WI38 (cell line): Measurements from ENCODE around the gene OR52E1.
"Not testable (repeated sequence)": the region's sequence is repeated elsewhere in the genome, so short reads cannot be mapped to it uniquely, and the experiment has no call there.

Experiments
- H3K4me3 ChIP-seq: 2 replicates; pipeline ENCODE4 v1.5.1; 2011; ENCODE audit warnings: low read depth, mild to moderate bottlenecking, control low read depth, low read length
- TF ChIP-seq, protein P1 (sequence below): IDR thresholded peaks from 2 replicates; pipeline ENCODE4 v1.5.1; 2012; ENCODE audit warnings: low read depth, mild to moderate bottlenecking, control low read depth, low read length

The OR52E1 gene

DNA sequence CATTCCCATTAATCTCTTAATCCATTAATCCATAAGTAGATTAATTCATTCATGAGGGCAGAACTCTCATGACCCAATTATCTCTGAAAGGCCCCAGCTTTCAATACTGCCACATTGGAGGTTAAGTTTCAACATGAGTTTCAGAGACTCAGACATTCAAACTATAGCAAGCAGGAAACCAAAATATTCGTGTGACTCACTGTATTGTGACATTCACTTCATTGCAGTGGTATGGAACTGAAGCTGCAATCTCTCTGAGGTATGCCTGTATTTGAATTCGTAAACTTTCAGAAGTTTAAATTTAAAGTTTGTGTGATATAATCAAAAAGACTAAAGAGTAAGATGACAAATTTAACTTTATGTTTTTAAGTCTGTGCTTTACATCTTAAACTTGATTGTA lies 26.0 kb upstream of the OR52E1 start:
- H3K4me3 ChIP-seq, result no peak overlapping the region
- TF ChIP-seq, protein P1, sequence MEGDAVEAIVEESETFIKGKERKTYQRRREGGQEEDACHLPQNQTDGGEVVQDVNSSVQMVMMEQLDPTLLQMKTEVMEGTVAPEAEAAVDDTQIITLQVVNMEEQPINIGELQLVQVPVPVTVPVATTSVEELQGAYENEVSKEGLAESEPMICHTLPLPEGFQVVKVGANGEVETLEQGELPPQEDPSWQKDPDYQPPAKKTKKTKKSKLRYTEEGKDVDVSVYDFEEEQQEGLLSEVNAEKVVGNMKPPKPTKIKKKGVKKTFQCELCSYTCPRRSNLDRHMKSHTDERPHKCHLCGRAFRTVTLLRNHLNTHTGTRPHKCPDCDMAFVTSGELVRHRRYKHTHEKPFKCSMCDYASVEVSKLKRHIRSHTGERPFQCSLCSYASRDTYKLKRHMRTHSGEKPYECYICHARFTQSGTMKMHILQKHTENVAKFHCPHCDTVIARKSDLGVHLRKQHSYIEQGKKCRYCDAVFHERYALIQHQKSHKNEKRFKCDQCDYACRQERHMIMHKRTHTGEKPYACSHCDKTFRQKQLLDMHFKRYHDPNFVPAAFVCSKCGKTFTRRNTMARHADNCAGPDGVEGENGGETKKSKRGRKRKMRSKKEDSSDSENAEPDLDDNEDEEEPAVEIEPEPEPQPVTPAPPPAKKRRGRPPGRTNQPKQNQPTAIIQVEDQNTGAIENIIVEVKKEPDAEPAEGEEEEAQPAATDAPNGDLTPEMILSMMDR, result no peak

DNA sequence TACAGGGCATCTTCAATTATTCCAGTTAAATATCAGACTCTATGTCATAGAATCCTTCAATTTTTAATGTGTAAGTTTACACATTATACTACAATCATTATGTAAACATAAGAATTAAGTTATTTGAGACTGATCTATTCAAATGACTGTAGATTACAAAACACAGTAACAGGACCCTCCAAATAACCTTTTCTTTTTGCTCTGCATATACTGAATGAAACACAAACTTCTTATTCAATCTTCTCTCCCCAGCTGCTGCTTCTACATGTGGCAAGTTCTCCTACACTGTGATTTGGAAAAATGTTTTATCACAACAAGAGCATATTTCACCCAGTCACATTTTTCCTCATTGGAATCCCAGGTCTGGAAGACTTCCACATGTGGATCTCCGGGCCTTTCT lies 23.1 kb upstream of the OR52E1 start, which contains the start of gene OR52J3:
OR52J3 (plus strand) TSS at position 301 of the 400 bp plus-strand sequence; CDS start at position 301, 0 bp downstream.
- TF ChIP-seq, protein P1, result no peak
- H3K4me3 ChIP-seq, result no peak within 1 kb of the TSS

DNA sequence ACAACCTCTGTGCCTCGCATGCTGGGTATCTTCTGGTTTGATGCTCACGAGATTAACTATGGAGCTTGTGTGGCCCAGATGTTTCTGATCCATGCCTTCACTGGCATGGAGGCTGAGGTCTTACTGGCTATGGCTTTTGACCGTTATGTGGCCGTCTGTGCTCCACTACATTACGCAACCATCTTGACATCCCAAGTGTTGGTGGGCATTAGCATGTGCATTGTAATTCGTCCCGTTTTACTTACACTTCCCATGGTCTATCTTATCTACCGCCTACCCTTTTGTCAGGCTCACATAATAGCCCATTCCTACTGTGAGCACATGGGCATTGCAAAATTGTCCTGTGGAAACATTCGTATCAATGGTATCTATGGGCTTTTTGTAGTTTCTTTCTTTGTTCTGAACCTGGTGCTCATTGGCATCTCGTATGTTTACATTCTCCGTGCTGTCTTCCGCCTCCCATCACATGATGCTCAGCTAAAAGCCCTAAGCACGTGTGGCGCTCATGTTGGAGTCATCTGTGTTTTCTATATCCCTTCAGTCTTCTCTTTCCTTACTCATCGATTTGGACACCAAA lies 22.5 kb upstream of the OR52E1 start:
- TF ChIP-seq, protein P1, result no peak
- H3K4me3 ChIP-seq, result no peak overlapping the region

DNA sequence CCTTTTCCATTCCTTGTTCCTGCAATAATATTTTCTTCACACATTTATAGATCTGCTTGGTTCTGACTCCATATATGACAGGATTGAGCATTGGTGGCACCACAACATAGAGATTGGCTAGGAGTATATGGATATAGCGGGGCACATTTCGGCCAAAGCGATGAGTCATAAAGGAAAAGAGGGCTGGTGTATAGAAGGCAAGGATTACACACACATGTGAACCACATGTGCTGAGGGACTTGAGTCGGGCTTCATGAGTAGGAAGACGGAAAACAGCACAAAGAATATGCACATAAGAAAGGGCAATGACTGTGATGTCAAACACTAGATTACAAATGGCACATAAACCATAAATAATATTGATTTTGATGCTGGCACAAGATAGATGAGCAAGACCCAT lies 10.7 kb upstream of the OR52E1 start:
- H3K4me3 ChIP-seq, result not testable (repeated sequence)

DNA sequence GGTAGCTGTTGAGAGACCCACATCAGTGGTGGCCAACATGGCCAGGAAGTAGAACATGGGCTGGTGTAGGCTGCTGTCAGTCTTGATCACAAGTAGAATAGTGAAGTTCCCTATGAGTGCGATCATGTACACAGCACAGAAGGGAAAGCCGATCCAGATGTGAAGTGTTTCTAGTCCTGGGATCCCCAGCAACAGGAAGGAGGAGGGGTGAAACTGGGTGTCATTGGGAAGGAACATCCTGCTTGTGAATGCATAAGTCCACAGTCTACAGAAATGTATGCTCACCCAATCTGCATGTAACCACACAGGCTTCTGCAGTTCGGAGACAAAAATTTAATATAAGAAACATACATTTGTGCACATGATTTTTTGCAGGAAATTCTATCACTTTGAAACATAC lies 10.0 kb upstream of the OR52E1 start, which contains the start of gene OR52E2:
OR52E2 (minus strand) TSS at position 237 of the 400 bp plus-strand sequence; CDS start at position 237, 0 bp downstream.
- TF ChIP-seq, protein P1, result no peak
- H3K4me3 ChIP-seq, result no peak within 1 kb of the TSS

DNA sequence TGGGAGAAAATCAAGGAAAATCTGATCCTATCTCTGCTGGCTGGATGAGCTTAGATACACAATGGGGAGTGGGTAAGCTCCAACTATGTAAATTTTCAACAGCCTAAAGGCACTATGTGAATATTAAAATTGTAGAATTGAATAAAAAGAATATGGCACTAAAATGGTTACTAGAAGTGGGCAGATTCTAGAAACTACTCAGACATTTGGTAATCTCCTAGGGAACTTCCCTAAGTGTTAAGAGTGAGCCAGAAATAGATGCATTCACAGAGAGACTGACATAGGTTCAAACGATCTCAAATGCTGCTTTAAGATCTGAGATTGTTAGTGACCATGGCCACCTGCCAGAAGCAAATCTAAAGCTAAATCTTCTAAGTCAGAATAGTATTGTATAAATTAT lies 4.3 kb upstream of the OR52E1 start:
- H3K4me3 ChIP-seq, result no peak overlapping the region
- TF ChIP-seq, protein P1, result no peak

DNA sequence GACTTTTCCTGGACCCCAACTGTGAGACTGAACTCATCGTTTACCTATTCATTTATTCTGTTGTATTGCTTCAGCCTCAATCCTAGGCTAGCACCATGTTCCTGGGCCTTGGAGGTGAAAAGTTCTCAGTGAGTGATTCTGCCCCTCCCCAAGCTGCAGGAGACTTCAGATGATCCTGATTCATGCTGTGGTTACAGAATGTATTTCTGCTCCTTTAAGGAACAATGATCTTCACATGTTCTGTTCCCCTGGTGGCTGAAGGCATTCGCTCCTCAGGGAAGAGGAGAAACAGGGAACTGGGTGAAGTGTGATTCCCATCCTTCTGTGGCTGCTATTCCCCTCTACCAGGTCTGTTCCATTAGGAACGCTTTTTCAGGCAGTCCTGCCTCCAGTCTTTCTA lies 2.4 kb downstream of the OR52E1 start:
- no peak overlapping the region for H3K4me3 ChIP-seq
- TF ChIP-seq, protein P1, result no peak

DNA sequence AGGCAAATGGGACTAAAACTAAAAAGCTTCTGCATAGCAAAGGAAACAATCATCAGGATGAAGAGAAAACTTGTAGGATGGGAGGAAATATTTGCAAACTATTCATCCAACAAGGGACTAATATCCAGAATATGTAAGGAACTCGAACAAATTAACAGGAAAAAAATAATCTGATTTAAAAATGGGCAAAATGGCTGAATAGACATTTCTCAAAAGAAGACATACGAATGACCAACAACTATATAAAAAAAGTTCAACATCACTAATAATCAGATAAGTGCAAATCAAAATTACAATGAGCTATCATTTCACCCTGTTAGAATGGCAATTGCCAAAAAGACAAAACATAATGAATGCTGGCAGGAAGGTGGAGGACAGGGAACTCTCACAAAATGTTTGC lies 12.0 kb downstream of the OR52E1 start:
- H3K4me3 ChIP-seq, result no peak overlapping the region
- TF ChIP-seq, protein P1, result no peak
